ENCODE results near the gene IGF1R.

- TF ChIP-seq CTCF (IDR thresholded peaks at IDR 0.05) = no peak
- TF ChIP-seq POLR2A (IDR thresholded peaks at IDR 0.05) = no peak
These were observed 310.7 kb downstream of the IGF1R start for GRCh38 chr15:98958918-98959639.

All from adrenal gland (tissue), 5 donors.